GM23248 (cell line): ENCODE results near the gene PKHD1. TPM values are rescaled to one million over a fixed set of nuclear protein-coding genes. Genes with fewer than 3 reads are reported as not detected.

Source experiments
- DNase-seq: peaks from one replicate; pipeline ENCODE4 v3.0.0-alpha.2; 2015
- H2AFZ ChIP-seq: fragments of 200-600 bp; sonication (generic); 2 replicates; pipeline ENCODE4 v1.6.1; 2016; ENCODE audit warnings: antibody characterized with exemption
- H3F3A ChIP-seq: fragments of 200-600 bp; sonication (generic); 2 replicates; pipeline ENCODE4 v1.6.1; 2016; ENCODE audit warnings: mild to moderate bottlenecking, antibody characterized with exemption, mixed run types; ENCODE audit not compliant: insufficient read depth
- H3K27ac ChIP-seq: fragments of 200-600 bp; sonication (generic); 2 replicates; pipeline ENCODE4 v1.5.1; 2016; ENCODE audit warnings: mild to moderate bottlenecking
- H3K27me3 ChIP-seq: fragments of 200-600 bp; sonication (generic); replicated peaks from 2 replicates; pipeline ENCODE4 v1.6.1; 2016; ENCODE audit warnings: mild to moderate bottlenecking; ENCODE audit not compliant: insufficient read depth
- H3K36me3 ChIP-seq: fragments of 200-600 bp; sonication (generic); 2 replicates; pipeline ENCODE4 v1.6.1; 2016; ENCODE audit warnings: low read depth, mild to moderate bottlenecking
- H3K4me1 ChIP-seq: fragments of 200-600 bp; sonication (generic); 2 replicates; pipeline ENCODE4 v1.6.1; 2016; ENCODE audit warnings: mild to moderate bottlenecking; ENCODE audit not compliant: insufficient read depth
- H3K4me2 ChIP-seq: fragments of 200-600 bp; sonication (generic); one replicate; pipeline ENCODE4 v1.6.1; 2016; ENCODE audit warnings: mild to moderate bottlenecking; ENCODE audit not compliant: unreplicated experiment
- H3K4me3 ChIP-seq: fragments of 200-600 bp; sonication (generic); 2 replicates; pipeline ENCODE4 v1.5.1; 2016; ENCODE audit warnings: mild to moderate bottlenecking
- H3K79me2 ChIP-seq: fragments of 200-600 bp; sonication (generic); 2 replicates; pipeline ENCODE4 v1.6.1; 2016; ENCODE audit warnings: mild to moderate bottlenecking; ENCODE audit not compliant: insufficient read depth
- H3K9ac ChIP-seq: fragments of 200-600 bp; sonication (generic); 2 replicates; pipeline ENCODE4 v1.6.1; 2016; ENCODE audit warnings: mild to moderate bottlenecking
- H3K9me2 ChIP-seq: fragments of 200-600 bp; sonication (generic); 2 replicates; pipeline ENCODE4 v1.6.1; 2016; ENCODE audit warnings: mixed run types, mild to moderate bottlenecking, moderate library complexity; ENCODE audit not compliant: insufficient read depth
- H3K9me3 ChIP-seq: fragments of 200-600 bp; sonication (generic); one replicate; pipeline ENCODE4 v1.6.1; 2017; ENCODE audit warnings: low read depth
- H4K20me1 ChIP-seq: fragments of 200-600 bp; sonication (generic); 2 replicates; pipeline ENCODE4 v1.6.0; 2016; ENCODE audit not compliant: insufficient read depth
- EZH2 ChIP-seq: fragments of 200-600 bp; sonication (generic); IDR thresholded peaks from 2 replicates; pipeline ENCODE4 v1.6.1; 2018; ENCODE audit warnings: antibody characterized with exemption, mild to moderate bottlenecking; ENCODE audit not compliant: insufficient read depth, poor library complexity, severe bottlenecking
- EZH2phosphoT487 ChIP-seq: fragments of 200-600 bp; sonication (generic); IDR thresholded peaks from 2 replicates; pipeline ENCODE4 v1.6.1; 2018; ENCODE audit warnings: antibody characterized with exemption, moderate library complexity, mild to moderate bottlenecking, low read depth; ENCODE audit not compliant: insufficient read depth
- WGBS, 2 experiments: methylation state at CpG; one replicate each; pipeline ENCODE4 v1.1.6; 2015 to 2017; ENCODE audit warnings: low lambda C conversion rate in 2 of 2, low coverage in 1 of 2; ENCODE audit errors: missing lambda C conversion rate in 2 of 2; 5-methylcytosine and 5-hydroxymethylcytosine counted together
- in situ Hi-C: fragments of 300-500 bp; cut with MboI; formaldehyde crosslinking; loops from 2 replicates; pipeline ENCODE4 v1.15.0; 2020
- polyA plus RNA-seq: library from polyadenylated mRNA; unstranded; fragments of >200 nt; fragmentation: Nextera tagmentation; extraction: Ambion mirVana; gene quantifications from 2 replicates; pipeline ENCODE4 v1.2.1, GENCODE V29; 2016
- total RNA-seq: library from RNA; depleted of rRNA; stranded (reverse); fragments of >200 nt; shearing (Covaris generic); gene quantifications from 2 replicates; pipeline ENCODE4 v1.2.3, GENCODE V29; 2014

Gene PKHD1
- total and polyA plus RNA-seq, 2 experiments from 2014 or later: not detected

- Histone ChIP-seq H3K36me3 (no peaks in the 10 kb centered on the region), H3K4me1 (no peaks in the 10 kb centered on the region), H3K9me2 (no peaks in the 10 kb centered on the region), H3K4me2 (no peak overlapping the region), H4K20me1 (no peaks in the 10 kb centered on the region), H3K79me2 (no peaks in the 10 kb centered on the region), H3K27ac (no peak overlapping the region), H3K9ac (no peak overlapping the region), H3K27me3 (no peaks in the 10 kb centered on the region), H3K4me3 (no peak overlapping the region), H3K9me3 (no peaks in the 10 kb centered on the region), H3F3A (no peaks in the 10 kb centered on the region), H2AFZ (no peak overlapping the region)
- TF ChIP-seq EZH2 (no peak), EZH2phosphoT487 (no peak)
- DNase-seq: no peak
- in situ Hi-C loops: no loop called here
- 32 to 33% methylated on average over 11 of the region's 11 CpGs for WGBS, 2 experiments
Observed at GRCh38 chr6:52009466-52010140, 77.8 kb downstream of the PKHD1 start.

GRCh38 chr6:52000064-52000463, 87.3 kb downstream of the PKHD1 start:
- 53 to 56% methylated on average over 3 of the region's 3 CpGs for WGBS, 2 experiments
- no peak overlapping the region for H2AFZ ChIP-seq

GRCh38 chr6:51996296-51996947, 91.0 kb downstream of the PKHD1 start:
- no peaks in the 10 kb centered on the region for H3K9me3 ChIP-seq
- no peaks in the 10 kb centered on the region for H3K9me2 ChIP-seq
- DNase-seq: no peak
- no peak for TF ChIP-seq EZH2
- TF ChIP-seq EZH2phosphoT487: no peak
- no peaks in the 10 kb centered on the region for H4K20me1 ChIP-seq
- no peaks in the 10 kb centered on the region for H3K4me1 ChIP-seq
- H3K27ac ChIP-seq: no peak overlapping the region
- H3K4me2 ChIP-seq: no peak overlapping the region
- WGBS, 2 experiments: 38 to 41% methylated on average over 6 of the region's 6 CpGs
- no peaks in the 10 kb centered on the region for H3K36me3 ChIP-seq
- no peak overlapping the region for H3K9ac ChIP-seq
- in situ Hi-C loops: no loop called here
- no peak overlapping the region for H2AFZ ChIP-seq
- H3F3A ChIP-seq: no peaks in the 10 kb centered on the region
- H3K27me3 ChIP-seq: no peaks in the 10 kb centered on the region
- no peaks in the 10 kb centered on the region for H3K79me2 ChIP-seq
- H3K4me3 ChIP-seq: no peak overlapping the region

More at GRCh38 chr6:52000064-52000463, 87.3 kb downstream of the PKHD1 start:
- Histone ChIP-seq H3K27me3 (no peaks in the 10 kb centered on the region), H3K36me3 (no peaks in the 10 kb centered on the region), H3K9me3 (no peaks in the 10 kb centered on the region), H3K79me2 (no peaks in the 10 kb centered on the region), H3K4me1 (no peaks in the 10 kb centered on the region), H3F3A (no peaks in the 10 kb centered on the region), H3K4me2 (no peak overlapping the region), H3K9me2 (no peaks in the 10 kb centered on the region), H3K4me3 (no peak overlapping the region), H3K27ac (no peak overlapping the region), H4K20me1 (no peaks in the 10 kb centered on the region), H3K9ac (no peak overlapping the region)
- TF ChIP-seq EZH2: no peak
- no peak for TF ChIP-seq EZH2phosphoT487
- DNase-seq: no peak
- in situ Hi-C loops: no loop called here

GRCh38 chr6:51995214-51995755, 92.1 kb downstream of the PKHD1 start:
- Histone ChIP-seq H4K20me1 (no peaks in the 10 kb centered on the region), H3K4me3 (no peak overlapping the region), H3K79me2 (no peaks in the 10 kb centered on the region), H2AFZ (no peak overlapping the region), H3K27me3 (no peaks in the 10 kb centered on the region), H3K9me2 (no peaks in the 10 kb centered on the region), H3K9me3 (no peaks in the 10 kb centered on the region), H3K4me1 (no peaks in the 10 kb centered on the region), H3K27ac (no peak overlapping the region), H3K9ac (no peak overlapping the region), H3F3A (no peaks in the 10 kb centered on the region), H3K36me3 (no peaks in the 10 kb centered on the region), H3K4me2 (no peak overlapping the region)
- no peak for DNase-seq
- in situ Hi-C loops: no loop called here
- TF ChIP-seq EZH2phosphoT487: no peak
- no peak for TF ChIP-seq EZH2
- WGBS, 2 experiments: 5 to 11% methylated on average over 1 of the region's 1 CpG
